ENCODE measurements around the gene MLLT6. TPM values are rescaled to one million over a fixed set of nuclear protein-coding genes. Genes with fewer than 3 reads are reported as not detected.

Gene MLLT6
- total RNA-seq, 2 experiments from 2014 or later = 333 to 343 TPM

GRCh38 chr17:38730526-38731379, 25.7 kb downstream of the MLLT6 start:
- DNase-seq (no peak), ATAC-seq (ENCODE audit: low read depth) (no peak)
- H3K4me3 Mint-ChIP-seq = peak overlapping the region; percentile 93
- POLR2A ChIA-PET = interaction anchor here (1.0 to 2.3 kb wide), 7 partner anchors 13 to 55 kb away, joined by 3 to 18 read pairs (median 5); partner anchors contain the start of gene MLLT6
- peaks cover 54% of the 10 kb centered on the region for H3K4me1 Mint-ChIP-seq
- no peaks in the 10 kb centered on the region for H3K9me3 Mint-ChIP-seq
- peaks cover 9% of the 10 kb centered on the region for H3K36me3 Mint-ChIP-seq
- peak overlapping the region; percentile 93 for H3K27ac Mint-ChIP-seq
- H3K27me3 Mint-ChIP-seq = no peaks in the 10 kb centered on the region

GRCh38 chr17:38731526-38732294, 26.6 kb downstream of the MLLT6 start:
- Mint-ChIP-seq H3K4me3 (peak overlapping the region; percentile 93), H3K36me3 (peaks cover 6% of the 10 kb centered on the region), H3K27ac (peak overlapping the region; percentile 78), H3K9me3 (no peaks in the 10 kb centered on the region), H3K4me1 (peaks cover 51% of the 10 kb centered on the region), H3K27me3 (no peaks in the 10 kb centered on the region)
- ATAC-seq (ENCODE audit: low read depth) = no peak
- POLR2A ChIA-PET = interaction anchor here (1.0 to 2.3 kb wide), 7 partner anchors 13 to 56 kb away, joined by 3 to 18 read pairs (median 5); partner anchors contain the start of gene MLLT6
- DNase-seq = no peak

DNA sequence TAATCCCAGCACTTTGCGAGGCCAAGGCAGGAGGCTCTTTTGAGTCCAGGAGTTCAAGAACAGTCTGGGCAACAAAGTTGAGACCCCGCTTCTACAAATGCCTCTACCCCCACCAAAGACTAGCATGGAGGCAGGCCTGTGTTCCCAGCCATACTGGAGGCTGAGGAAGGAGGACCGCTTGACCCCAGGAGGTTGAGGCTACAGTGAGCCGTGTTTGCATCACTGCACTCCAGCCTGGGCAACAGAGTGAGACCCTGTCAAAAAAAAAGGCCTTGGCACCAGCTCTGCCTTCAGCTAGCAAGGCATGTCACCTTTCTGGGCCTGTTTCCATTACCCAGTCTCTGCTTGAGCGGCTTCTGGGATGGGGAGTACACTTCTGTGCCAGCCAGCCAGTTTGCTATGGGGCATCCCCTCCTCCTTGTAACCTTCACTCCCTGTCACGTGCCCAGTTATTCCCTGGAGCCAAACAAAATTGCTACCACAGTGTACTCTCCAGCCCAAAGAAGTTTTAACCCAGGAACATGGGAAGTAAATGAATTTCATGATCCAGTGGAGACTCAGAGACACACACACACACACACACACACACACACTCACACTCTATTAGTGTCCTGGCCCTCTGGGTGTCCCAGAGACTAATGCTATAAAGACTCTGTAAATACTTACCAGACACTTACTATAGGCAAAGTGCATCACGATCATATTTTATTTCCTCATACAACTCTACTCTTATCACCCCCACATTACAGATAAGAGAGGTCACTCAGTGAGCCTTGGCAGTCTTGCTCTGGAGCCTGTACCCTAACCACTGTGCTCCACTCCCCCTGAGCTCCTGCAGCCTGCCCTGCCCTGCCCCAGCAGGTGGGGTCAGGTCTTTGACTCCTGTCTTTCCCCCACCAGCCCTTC, 27.6 kb downstream of the MLLT6 start:
- Mint-ChIP-seq H3K27me3 (no peaks in the 10 kb centered on the region), H3K36me3 (peaks cover 5% of the 10 kb centered on the region), H3K27ac (peak overlapping the region; percentile 12), H3K4me3 (peak overlapping the region; percentile 93), H3K4me1 (peaks cover 45% of the 10 kb centered on the region), H3K9me3 (no peaks in the 10 kb centered on the region)
- POLR2A ChIA-PET = interaction anchor here (1.3 to 2.3 kb wide), 2 partner anchors 12 to 28 kb away, joined by 3 to 18 read pairs; partner anchors contain the start of gene MLLT6
- ATAC-seq (ENCODE audit: low read depth) = no peak
- no peak for DNase-seq

DNA sequence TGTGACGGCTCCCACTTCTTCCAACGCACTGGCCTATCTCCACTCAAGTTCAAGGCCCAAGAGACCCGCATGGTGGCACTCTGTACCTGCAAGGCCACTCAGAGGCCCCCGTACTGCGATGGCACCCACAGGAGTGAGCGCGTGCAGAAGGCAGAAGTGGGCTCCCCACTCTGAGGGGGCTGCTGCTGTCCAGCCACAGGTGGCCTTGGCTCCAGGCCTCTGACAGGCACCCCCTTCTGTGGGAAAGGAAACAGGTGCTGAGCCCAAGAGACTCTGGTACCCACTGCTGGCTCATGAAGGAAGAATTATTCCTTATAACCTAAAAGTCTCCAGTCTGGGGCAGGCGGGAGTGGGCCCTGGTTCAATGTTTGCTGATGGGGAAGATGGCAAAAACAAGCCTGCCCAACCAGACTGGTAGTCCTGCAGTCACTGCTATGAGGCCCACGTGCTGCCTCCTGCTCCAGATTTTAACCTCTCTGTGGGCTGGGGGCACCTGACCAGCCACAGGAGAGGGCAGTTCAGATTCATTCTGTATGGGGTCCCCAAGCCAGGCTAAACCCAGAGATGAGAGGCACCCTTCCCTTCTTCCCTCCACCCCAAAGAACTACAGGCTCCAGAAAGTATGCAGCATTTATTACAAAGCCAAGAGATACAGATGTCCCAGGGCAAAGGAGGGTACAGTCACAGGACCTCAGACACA, 28.4 kb downstream of the MLLT6 start:
- Mint-ChIP-seq H3K4me1 (peaks cover 37% of the 10 kb centered on the region), H3K4me3 (no peak overlapping the region), H3K9me3 (no peaks in the 10 kb centered on the region), H3K27ac (peak overlapping the region; percentile 12), H3K27me3 (no peaks in the 10 kb centered on the region), H3K36me3 (peaks cover 2% of the 10 kb centered on the region)
- DNase-seq (no peak), ATAC-seq (ENCODE audit: low read depth) (no peak)
- POLR2A ChIA-PET = no interaction called here

GRCh38 chr17:38733982-38734973, 29.2 kb downstream of the MLLT6 start:
- Mint-ChIP-seq H3K27ac (peak overlapping the region; percentile 8), H3K27me3 (no peaks in the 10 kb centered on the region), H3K4me1 (peaks cover 29% of the 10 kb centered on the region), H3K9me3 (no peaks in the 10 kb centered on the region), H3K36me3 (peaks cover 2% of the 10 kb centered on the region), H3K4me3 (no peak overlapping the region)
- POLR2A ChIA-PET = interaction anchor here (0.6 to 3.3 kb wide), 4 partner anchors 27 to 58 kb away, joined by 3 to 32 read pairs (median 4); partner anchors contain the start of gene EPOP
- no peak for DNase-seq
- ATAC-seq (ENCODE audit: low read depth) = no peak

GRCh38 chr17:38735161-38735997, 30.3 kb downstream of the MLLT6 start:
- H3K36me3 Mint-ChIP-seq = peaks cover 2% of the 10 kb centered on the region
- peaks cover 25% of the 10 kb centered on the region for H3K4me1 Mint-ChIP-seq
- DNase-seq (peak; percentile 79), ATAC-seq (ENCODE audit: low read depth) (no peak)
- no peak overlapping the region for H3K27ac Mint-ChIP-seq
- no peak overlapping the region for H3K4me3 Mint-ChIP-seq
- H3K9me3 Mint-ChIP-seq = no peaks in the 10 kb centered on the region
- POLR2A ChIA-PET = interaction anchor here (0.6 to 3.3 kb wide), 8 partner anchors 18 to 59 kb away, joined by 3 to 32 read pairs (median 4); partner anchors contain the start of genes EPOP and MLLT6
- no peaks in the 10 kb centered on the region for H3K27me3 Mint-ChIP-seq

- Mint-ChIP-seq H3K9me3 (no peaks in the 10 kb centered on the region), H3K4me3 (no peak overlapping the region), H3K27ac (no peak overlapping the region), H3K27me3 (peaks cover 2% of the 10 kb centered on the region), H3K4me1 (peaks cover 15% of the 10 kb centered on the region), H3K36me3 (no peaks in the 10 kb centered on the region)
- DNase-seq = no peak
- POLR2A ChIA-PET = interaction anchor here (0.6 kb wide), 1 partner anchor 82 kb away, joined by 4 read pairs; no protein-coding TSS in a partner anchor
- ATAC-seq (ENCODE audit: low read depth) = no peak
These were observed 33.1 kb downstream of the MLLT6 start for GRCh38 chr17:38738007-38738662.

DNA sequence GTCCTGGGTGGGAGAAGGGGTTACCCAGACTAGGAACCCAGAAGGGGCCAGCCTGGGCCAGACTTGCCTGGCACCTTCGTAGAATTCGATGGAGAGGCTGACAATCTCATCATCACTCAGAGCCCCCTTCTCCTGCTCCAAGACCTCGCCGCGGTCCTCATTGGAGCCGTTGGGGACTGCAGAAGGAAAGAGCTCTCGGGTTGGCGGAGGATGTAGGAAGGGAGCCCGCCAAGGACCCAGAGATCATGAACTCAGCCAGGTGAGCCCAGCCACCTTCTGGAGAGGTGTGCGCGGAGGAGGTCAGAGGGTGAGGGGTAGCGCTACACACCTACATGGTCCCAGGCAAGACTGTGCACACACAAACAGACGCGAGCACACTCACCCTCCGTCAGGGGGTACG, 33.6 kb downstream of the MLLT6 start:
- H3K27me3 Mint-ChIP-seq = peaks cover 2% of the 10 kb centered on the region
- DNase-seq = no peak
- no peak overlapping the region for H3K4me3 Mint-ChIP-seq
- POLR2A ChIA-PET = interaction anchor here (0.6 kb wide), 1 partner anchor 83 kb away, joined by 4 read pairs; no protein-coding TSS in a partner anchor
- H3K27ac Mint-ChIP-seq = no peak overlapping the region
- H3K4me1 Mint-ChIP-seq = peaks cover 13% of the 10 kb centered on the region
- no peaks in the 10 kb centered on the region for H3K36me3 Mint-ChIP-seq
- ATAC-seq (ENCODE audit: low read depth) = no peak
- no peaks in the 10 kb centered on the region for H3K9me3 Mint-ChIP-seq

GRCh38 chr17:38739305-38739704, 34.2 kb downstream of the MLLT6 start:
- Mint-ChIP-seq H3K4me1 (peaks cover 9% of the 10 kb centered on the region), H3K4me3 (no peak overlapping the region), H3K27ac (no peak overlapping the region), H3K36me3 (no peaks in the 10 kb centered on the region), H3K27me3 (peaks cover 2% of the 10 kb centered on the region), H3K9me3 (no peaks in the 10 kb centered on the region)
- DNase-seq (no peak), ATAC-seq (ENCODE audit: low read depth) (no peak)
- POLR2A ChIA-PET = no interaction called here

DNA sequence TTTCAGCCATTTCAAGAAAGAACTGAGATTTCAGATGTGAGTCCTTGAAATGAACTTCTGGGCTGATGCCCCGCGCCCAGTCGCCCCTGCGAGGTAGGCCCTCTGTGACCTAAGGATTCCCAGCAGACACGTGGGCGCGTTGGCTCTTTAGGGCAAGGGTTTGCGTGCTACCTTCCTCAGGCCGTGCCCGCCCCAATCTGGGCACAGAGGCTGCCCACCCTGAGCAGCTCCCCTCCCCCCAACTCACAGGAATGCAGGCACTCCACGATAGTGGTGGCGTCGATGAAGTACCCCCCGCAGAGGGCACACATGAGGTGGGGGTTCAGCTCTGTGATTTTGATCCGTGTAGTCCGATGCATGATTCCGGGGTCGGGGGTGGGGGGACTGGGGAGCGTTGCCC, 35.0 kb downstream of the MLLT6 start:
- no peaks in the 10 kb centered on the region for H3K36me3 Mint-ChIP-seq
- no peak overlapping the region for H3K4me3 Mint-ChIP-seq
- ATAC-seq (ENCODE audit: low read depth) = no peak
- peaks cover 5% of the 10 kb centered on the region for H3K4me1 Mint-ChIP-seq
- H3K9me3 Mint-ChIP-seq = no peaks in the 10 kb centered on the region
- POLR2A ChIA-PET = no interaction called here
- no peak for DNase-seq
- peaks cover 2% of the 10 kb centered on the region for H3K27me3 Mint-ChIP-seq
- H3K27ac Mint-ChIP-seq = no peak overlapping the region

All from activated naive CD8-positive, alpha-beta T cell treated with anti-CD3 and anti-CD28 coated beads, Interleukin-2, amount 10 ng/mL, durations not matched to agents 7 days and 5 days (primary cell).